Motor neuron (in vitro differentiated cells): ENCODE data around the gene CYB561. TPM values are rescaled to one million over a fixed set of nuclear protein-coding genes. Genes with fewer than 3 reads are reported as not detected.
A peak's percentile ranks its signal among the peaks of the same experiment; 100 is the strongest.

Experiments
- ATAC-seq, 8 experiments: fragments of 200-7000 bp; cut with Tn5 transposase; replicated peaks in 6 of 8; 2 replicates each; pipeline ENCODE4 v1.8.0; 2021; ENCODE audit warnings: mild to moderate bottlenecking in 8 of 8, moderate library complexity in 8 of 8
- H3K27ac ChIP-seq, 2 donors: fragments of 250-450 bp; sonication (Bioruptor Pico); 2 replicates each; pipeline ENCODE4 v1.9.0; 2021; ENCODE audit warnings: antibody characterized with exemption in 2 of 2, mild to moderate bottlenecking in 2 of 2, moderate library complexity in 1 of 2
- H3K4me1 ChIP-seq, 2 donors: fragments of 250-450 bp; sonication (Bioruptor Pico); replicated peaks in 1 of 2; 2 replicates each; pipeline ENCODE4 v1.6.1; 2021; ENCODE audit warnings: antibody characterized with exemption in 2 of 2, mild to moderate bottlenecking in 2 of 2, moderate library complexity in 1 of 2
- H3K4me3 ChIP-seq, 5 donors: fragments of 250-450 bp; sonication (Bioruptor Pico); 2 replicates each; pipeline ENCODE4 v1.9.0; 2021; ENCODE audit warnings: antibody characterized with exemption in 5 of 5, mild to moderate bottlenecking in 5 of 5, moderate library complexity in 4 of 5
- WGBS, 10 experiments: fragments of 450-650 bp; shearing (Covaris generic); methylation state at CpG; one replicate each; pipeline ENCODE4 v1.0.0; 2022; 5-methylcytosine and 5-hydroxymethylcytosine counted together
- in situ Hi-C, 9 experiments: fragments of 400-800 bp; cut with MboI; loops; one replicate each; pipeline ENCODE4 v1.15.0; 2021; ENCODE audit warnings: low sequenced_read_pairs in 9 of 9, low pct_unique_long_range_greater_than_20kb in 2 of 9; ENCODE audit not compliant: unreplicated experiment in 9 of 9
- total RNA-seq, 8 experiments: library from RNA; unstranded; fragments of 300-600 nt; gene quantifications; 2 replicates each; pipeline versions ENCODE4 v1.2.3 to v1.2.4, GENCODE V29; 2022

CYB561 gene
- total RNA-seq, 8 experiments from 2014 or later, result 4.7 to 45.4 (median 6.6) TPM

DNA sequence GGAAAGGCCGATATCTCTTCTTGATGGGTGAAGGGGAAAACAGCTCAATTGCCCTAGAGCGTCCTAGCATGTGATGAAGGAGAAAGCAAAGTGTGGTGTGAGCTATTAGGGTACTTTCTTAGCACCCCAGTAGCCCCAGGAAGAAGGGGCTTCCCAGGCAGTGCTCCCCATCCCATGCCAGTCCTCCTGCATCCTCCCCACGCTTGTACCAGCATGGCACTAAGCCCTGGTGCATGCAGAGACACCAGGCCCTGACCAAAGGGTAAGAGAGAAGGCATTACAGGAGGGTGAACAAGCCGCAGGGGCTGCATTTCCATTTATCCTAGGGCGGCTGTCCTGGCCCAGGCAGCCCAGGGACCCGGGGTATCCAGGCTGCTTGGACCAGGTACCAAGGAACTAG lies 3.1 kb downstream of the CYB561 start:
- 60 to 100% (median 85%) methylated on average over 2 to 6 of the region's 6 CpGs; no CpG with 5 or more reads in 4 of the 10 experiments for WGBS, 10 experiments
- ATAC-seq, result no peak
- Histone ChIP-seq H3K27ac (no peak overlapping the region), H3K4me3 (no peak overlapping the region), H3K4me1 (peaks cover 0 to 16% of the 10 kb centered on the region in 2 donors)
- in situ Hi-C loops, result loop anchor here in 4 of 9 experiments (25.0 kb wide), 1 partner anchor 169 kb away; the partner anchor contains the start of genes MAP3K3 (in 4 of the 4) and TACO1 (in 4 of the 4)

DNA sequence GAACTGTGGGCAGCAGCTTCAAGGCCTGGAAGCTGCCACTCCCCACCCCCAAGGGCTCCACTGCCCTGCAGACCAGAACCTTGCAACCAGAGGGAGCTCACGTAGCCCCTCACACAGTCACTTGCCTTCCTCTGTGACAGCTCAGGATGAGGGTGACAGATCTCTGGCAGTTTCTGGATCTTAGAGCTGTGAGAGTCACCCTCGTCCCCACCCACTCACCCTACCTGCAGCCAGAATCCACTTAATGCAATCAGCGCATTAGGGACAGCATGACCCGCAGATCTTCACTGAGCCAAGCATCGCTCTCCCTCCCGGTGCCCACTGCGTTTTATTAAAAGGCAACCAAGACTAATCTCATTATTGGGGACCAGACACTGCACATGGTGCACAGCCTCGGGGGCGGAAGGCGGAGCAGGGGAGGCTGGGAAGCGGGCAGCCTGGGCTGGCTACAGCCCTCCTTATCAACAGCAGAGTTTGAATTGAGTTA lies 3.5 kb downstream of the CYB561 start:
- ATAC-seq, result peak in 2 of 8 experiments; percentile 51 to 53
- Histone ChIP-seq H3K27ac (no peak overlapping the region), H3K4me1 (peaks cover 0 to 16% of the 10 kb centered on the region in 2 donors), H3K4me3 (no peak overlapping the region)
- WGBS, 10 experiments, result 47 to 85% (median 80%) methylated on average over 2 to 10 of the region's 11 CpGs; no CpG with 5 or more reads in 4 of the 10 experiments
- in situ Hi-C loops, result loop anchor here in 4 of 9 experiments (25.0 kb wide), 1 partner anchor 170 kb away; the partner anchor contains the start of genes MAP3K3 (in 4 of the 4) and TACO1 (in 4 of the 4)

DNA sequence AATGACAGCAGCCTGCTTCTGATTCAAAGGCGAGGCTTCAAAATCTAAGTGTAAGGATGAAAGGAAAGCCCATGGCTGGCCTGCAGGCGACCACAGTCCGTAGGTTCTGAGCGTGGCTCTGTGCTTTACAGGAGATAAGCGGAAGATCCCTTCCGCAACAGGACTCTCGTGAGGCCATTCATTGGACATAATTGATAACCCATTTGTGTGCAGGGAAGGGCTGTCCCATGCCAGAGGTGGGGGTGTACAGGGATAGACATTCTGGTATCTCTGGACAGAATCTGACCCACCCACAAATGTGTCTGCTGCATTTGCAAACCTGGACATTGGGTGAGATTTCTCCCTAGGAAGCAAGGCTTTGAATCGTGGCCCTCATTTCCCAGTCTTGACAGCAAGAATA lies 4.0 kb downstream of the CYB561 start:
- in situ Hi-C loops, result loop anchor here in 4 of 9 experiments (25.0 kb wide), 1 partner anchor 170 kb away; the partner anchor contains the start of genes MAP3K3 (in 4 of the 4) and TACO1 (in 4 of the 4)
- Histone ChIP-seq H3K27ac (no peak overlapping the region), H3K4me1 (peaks cover 0 to 11% of the 10 kb centered on the region in 2 donors), H3K4me3 (no peak overlapping the region)
- ATAC-seq, result no peak
- 57 to 100% (median 93%) methylated on average over 1 to 6 of the region's 8 CpGs; no CpG with 5 or more reads in 5 of the 10 experiments for WGBS, 10 experiments

DNA sequence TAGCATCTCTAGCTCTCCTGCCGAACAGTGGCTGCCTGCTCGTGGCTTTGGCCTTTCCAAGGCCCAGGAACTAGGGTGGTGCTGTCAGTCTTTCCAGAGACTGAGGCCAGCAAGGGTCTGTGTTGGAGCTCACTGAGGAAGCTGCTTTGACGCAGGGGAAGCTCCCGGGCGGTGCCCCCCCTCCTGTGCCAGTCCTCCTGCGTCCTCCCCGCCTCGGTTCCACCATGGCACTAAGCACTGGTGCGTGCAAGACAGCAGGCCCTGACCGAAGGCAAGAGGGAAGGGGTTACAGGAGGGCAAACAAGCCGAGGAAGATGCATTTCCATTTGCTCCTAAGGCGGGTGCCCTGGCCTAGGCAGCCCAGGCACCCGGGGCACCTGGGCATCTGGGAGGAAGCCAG lies 4.5 kb downstream of the CYB561 start:
- H3K4me3 ChIP-seq, result no peak overlapping the region
- no peak overlapping the region for H3K27ac ChIP-seq
- in situ Hi-C loops, result loop anchor here in 4 of 9 experiments (25.0 kb wide), 1 partner anchor 171 kb away; the partner anchor contains the start of genes MAP3K3 (in 4 of the 4) and TACO1 (in 4 of the 4)
- WGBS, 10 experiments, result 67 to 100% (median 91%) methylated on average over 1 to 4 of the region's 13 CpGs; no CpG with 5 or more reads in 6 of the 10 experiments
- no peak for ATAC-seq
- H3K4me1 ChIP-seq, result peaks cover 0 to 7% of the 10 kb centered on the region in 2 donors

DNA sequence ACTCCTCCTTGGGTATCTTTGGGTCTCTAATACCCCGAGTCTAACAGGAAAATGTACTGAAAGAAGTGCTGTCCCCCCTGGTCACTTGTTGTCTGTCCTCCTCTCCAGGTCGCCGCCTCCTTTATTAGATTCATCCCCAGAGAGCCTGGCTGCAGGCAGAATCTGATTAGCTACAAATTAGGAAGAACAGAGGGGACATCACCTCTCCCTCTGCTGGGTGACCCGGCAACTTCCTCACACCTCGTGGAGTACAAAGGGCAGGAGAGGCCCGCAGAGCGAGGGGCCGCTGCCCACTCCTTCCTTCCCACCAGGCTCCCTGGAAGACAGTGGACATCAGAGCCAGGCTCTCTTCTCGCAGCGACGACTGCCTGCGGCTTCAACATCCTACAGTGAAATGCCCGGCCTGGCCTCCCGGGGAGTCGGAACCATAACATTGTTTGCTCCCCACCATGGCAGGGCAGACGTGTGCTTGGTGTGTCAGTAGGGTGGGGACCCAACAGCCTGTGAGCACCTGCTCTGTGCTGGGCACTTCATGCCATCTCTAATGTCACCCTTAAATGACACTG lies 5.3 kb downstream of the CYB561 start:
- no peak overlapping the region for H3K27ac ChIP-seq
- 66 to 90% (median 83%) methylated on average over 2 to 8 of the region's 16 CpGs; no CpG with 5 or more reads in 6 of the 10 experiments for WGBS, 10 experiments
- in situ Hi-C loops, result loop anchor here in 4 of 9 experiments (25.0 kb wide), 1 partner anchor 171 kb away; the partner anchor contains the start of genes MAP3K3 (in 4 of the 4) and TACO1 (in 4 of the 4)
- ATAC-seq, result no peak
- peaks cover 0 to 6% of the 10 kb centered on the region in 2 donors for H3K4me1 ChIP-seq
- H3K4me3 ChIP-seq, result no peak overlapping the region

DNA sequence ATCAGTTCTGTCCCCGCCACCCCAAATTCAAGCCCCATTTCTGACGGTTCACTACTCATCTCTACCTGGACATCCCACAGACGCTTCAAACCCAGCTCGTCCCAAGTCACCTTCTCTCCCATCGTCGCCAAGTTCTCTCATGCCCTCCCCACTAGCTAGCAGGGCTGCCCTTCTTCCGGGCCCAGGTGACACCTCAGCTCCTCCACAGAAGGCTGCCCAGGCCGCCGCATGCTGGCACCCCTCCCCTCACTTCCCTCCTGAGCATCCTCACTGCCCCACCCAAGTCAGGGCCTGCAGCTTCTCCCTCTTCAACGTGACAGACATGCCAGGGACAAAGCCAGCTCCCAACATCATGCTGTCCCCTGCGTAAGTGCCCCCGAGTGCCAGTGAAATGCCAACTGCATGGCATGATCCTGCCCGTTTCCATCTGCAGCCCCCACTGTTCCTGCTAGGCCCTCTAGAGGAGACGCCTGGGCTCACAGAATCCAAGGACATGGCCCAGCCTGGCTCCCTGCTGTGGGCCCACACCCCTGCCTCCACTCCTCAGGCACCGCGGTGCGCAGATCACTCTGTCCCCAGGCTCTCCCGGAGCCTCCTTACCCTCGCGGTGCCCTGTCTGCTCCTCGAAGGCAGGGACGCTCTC lies 5.9 kb downstream of the CYB561 start:
- Histone ChIP-seq H3K27ac (no peak overlapping the region), H3K4me1 (peaks cover 0 to 6% of the 10 kb centered on the region in 2 donors), H3K4me3 (no peak overlapping the region)
- WGBS, 10 experiments, result 70 to 100% (median 88%) methylated on average over 2 to 13 of the region's 22 CpGs; no CpG with 5 or more reads in 2 of the 10 experiments
- ATAC-seq, result no peak
- in situ Hi-C loops, result loop anchor here in 4 of 9 experiments (25.0 kb wide), 1 partner anchor 172 kb away; the partner anchor contains the start of genes MAP3K3 (in 4 of the 4) and TACO1 (in 4 of the 4)

DNA sequence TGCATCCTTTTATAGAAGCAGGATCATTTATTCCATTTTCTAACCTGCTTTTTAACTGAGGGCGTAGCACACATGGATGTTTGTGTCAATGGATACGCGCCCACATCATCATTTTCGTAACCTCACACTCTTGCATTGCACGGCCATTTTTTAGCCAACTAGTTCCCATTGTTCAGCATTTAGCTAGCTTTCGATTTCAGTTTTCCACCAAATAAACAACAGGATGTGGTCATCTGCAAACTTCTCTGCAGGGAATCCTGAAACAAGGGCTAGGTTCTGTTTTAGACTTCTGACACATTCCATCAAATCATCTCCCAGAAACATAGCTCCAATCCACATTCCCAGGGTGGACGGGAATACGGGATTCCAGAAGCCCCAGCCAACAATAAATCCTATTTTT lies 6.4 kb downstream of the CYB561 start:
- Histone ChIP-seq H3K4me3 (no peak overlapping the region), H3K27ac (no peak overlapping the region), H3K4me1 (peaks cover 0 to 3% of the 10 kb centered on the region in 2 donors)
- ATAC-seq, result no peak
- in situ Hi-C loops, result loop anchor here in 5 of 9 experiments (10.0 to 25.0 kb wide), 2 partner anchors 173 to 175 kb away; partner anchors contain the start of genes MAP3K3 (in 4 of the 5) and TACO1 (in 4 of the 5)
- 49 to 100% (median 92%) methylated on average over 4 to 8 of the region's 8 CpGs; no CpG with 5 or more reads in 1 of the 10 experiments for WGBS, 10 experiments

DNA sequence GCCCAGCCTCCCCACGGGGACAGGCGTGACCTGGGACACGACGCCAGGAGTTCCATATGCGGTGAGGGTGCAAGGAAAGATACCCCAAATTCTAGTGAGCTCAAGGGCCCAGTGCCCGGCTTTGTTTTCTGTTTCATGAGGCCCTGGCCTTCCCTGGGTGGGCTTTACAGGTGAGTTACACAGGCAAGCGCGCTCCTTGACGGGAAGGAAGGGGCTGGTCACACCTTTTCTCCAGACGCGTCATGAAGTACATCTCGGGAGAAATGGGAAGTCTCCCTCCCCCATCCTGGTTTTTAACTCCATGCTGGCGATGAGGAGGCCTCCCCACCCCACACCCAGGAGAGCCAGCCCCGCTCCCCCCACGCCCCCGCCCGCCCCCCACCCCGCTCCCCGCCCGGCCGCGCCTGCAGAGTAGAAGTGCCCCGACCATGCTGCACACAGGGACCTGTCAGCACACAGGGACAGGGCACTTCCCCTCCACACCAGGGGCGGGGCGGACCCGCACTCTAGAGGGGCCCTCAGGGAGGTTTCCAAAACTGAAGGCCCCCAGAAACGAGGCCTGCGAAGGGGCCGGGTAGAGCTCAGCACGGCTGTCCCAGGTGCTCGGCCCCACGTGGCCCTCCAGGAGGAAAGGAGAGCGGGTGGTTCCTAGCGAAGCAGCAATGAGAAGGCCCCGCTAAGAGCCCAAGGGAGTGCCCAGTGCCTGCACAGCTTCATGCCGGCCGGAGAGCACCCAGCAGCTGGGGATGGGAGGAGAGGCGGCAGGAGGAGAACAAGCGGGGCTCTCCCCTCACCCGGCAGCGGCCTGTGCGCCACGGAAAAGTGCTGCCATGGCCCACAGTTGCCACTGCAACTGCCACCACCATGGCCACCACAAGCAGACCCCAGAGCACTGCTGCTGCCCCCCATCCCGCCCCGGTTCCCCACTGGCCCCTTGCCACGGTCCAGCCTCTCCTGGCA lies 7.7 kb downstream of the CYB561 start:
- WGBS, 10 experiments, result 40 to 100% (median 57%) methylated on average over 1 to 5 of the region's 46 CpGs; no CpG with 5 or more reads in 6 of the 10 experiments
- peaks cover 0 to 3% of the 10 kb centered on the region in 2 donors for H3K4me1 ChIP-seq
- in situ Hi-C loops, result loop anchor here in 5 of 9 experiments (10.0 to 25.0 kb wide), 2 partner anchors 174 to 176 kb away; partner anchors contain the start of genes MAP3K3 (in 4 of the 5) and TACO1 (in 4 of the 5)

DNA sequence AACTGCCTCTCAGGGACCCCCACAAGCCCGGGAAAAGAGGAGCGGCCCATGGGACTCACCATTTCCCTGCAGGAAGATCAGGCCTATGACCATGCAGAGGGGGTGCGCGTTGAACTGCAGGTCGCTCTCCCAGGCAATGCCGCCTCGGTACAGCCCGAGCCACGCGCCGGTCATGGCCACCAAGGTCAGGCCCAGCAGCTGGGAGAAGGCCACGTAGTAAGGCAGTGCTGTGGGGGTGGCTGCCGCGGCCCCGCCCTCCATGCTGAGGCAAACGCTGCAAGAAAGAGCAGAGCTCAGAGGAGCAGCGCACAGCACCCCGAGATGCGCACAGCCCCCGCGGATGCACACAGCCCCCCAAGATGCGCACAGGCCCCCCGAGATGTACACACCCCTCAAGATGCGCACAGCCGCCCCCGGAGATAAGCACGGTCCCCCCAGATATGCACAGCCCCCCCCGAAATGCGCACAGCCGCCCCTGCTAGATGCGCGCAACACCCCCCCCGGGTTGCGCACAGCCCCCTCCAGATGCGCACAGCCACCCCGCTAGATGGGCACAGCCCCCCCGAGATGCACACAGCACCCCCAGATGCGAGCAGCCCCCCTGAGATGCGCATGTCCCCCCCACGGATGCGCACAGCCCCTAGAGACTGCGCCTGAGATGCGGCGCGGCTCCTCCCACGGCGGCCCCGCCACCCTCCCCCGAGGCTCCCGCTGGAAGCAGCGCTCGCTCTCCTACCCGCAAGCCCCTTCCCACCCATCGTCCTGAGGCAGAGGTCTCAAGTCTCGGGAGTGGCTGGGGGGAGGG lies 8.6 kb downstream of the CYB561 start:
- in situ Hi-C loops, result loop anchor here in 5 of 9 experiments (10.0 to 25.0 kb wide), 2 partner anchors 175 to 177 kb away; partner anchors contain the start of genes MAP3K3 (in 4 of the 5) and TACO1 (in 4 of the 5)

More for the DNA sequence above, 7.7 kb downstream of the CYB561 start:
- Histone ChIP-seq H3K27ac (no peak overlapping the region), H3K4me3 (no peak overlapping the region)
- ATAC-seq, result no peak

DNA sequence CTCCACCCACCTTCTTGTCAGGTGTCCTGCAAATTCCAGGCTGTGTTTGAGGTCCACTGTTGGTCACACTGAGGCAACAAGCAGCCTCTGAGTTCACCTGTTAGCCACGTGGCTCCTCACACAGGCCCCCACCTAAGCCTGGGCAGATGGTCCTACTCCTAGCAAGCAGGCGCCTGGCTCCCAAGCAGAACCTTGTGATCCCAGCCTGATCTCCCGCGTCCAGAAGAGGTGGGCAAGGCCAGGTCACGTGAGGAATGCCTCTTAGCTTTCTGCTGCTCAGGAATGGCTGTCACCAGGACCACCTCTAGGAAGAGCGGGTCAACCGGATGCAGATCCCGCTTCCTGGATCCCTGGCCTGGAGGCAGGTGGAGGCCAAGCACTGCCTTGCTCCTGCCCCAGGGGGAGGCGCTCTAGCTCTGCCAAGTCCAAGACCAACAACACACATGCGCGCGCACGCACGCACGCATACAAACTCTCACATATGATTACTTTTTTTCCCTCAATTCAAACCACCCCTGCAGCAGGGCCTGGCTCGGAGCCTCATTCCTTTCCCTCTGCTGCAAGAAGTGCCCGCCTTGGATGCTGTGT lies 9.5 kb downstream of the CYB561 start:
- in situ Hi-C loops, result loop anchor here in 5 of 9 experiments (10.0 to 25.0 kb wide), 2 partner anchors 176 to 178 kb away; partner anchors contain the start of genes MAP3K3 (in 4 of the 5) and TACO1 (in 4 of the 5)
- no peak for ATAC-seq
- no peaks in the 10 kb centered on the region for H3K4me1 ChIP-seq
- H3K27ac ChIP-seq, result no peak overlapping the region
- WGBS, 10 experiments, result 90 to 100% (median 95%) methylated on average over 1 to 7 of the region's 17 CpGs; no CpG with 5 or more reads in 5 of the 10 experiments
- H3K4me3 ChIP-seq, result no peak overlapping the region

More for the DNA sequence above, 8.6 kb downstream of the CYB561 start:
- Histone ChIP-seq H3K4me1 (no peaks in the 10 kb centered on the region), H3K27ac (no peak overlapping the region), H3K4me3 (no peak overlapping the region)
- ATAC-seq, result no peak
- no CpG with 5 or more reads among the region's 55 CpGs for WGBS, 10 experiments
